Measurements from ENCODE around the gene PPFIBP2.

GRCh38 chr11:7569044-7569443 lies 55.2 kb downstream of the PPFIBP2 start:
- no peak for TF ChIP-seq EZH2 (IDR thresholded peaks at IDR 0.05; ENCODE audit: low read depth)
- no peak for TF ChIP-seq CTCF (conservative IDR thresholded peaks at IDR 0.05)
